ENCODE measurements around the gene CDH3. TPM values are rescaled to one million over a fixed set of nuclear protein-coding genes. Genes with fewer than 3 reads are reported as not detected.

The CDH3 gene
- total and polyA plus RNA-seq, 2 of the 13 experiments (the other 11 are each of a cell fraction or from before 2014, with no cell fraction given) = 0.11 TPM; not detected in 1

- TF ChIP-seq ZNF609 (CRISPR knock-in tag; IDR thresholded peaks at IDR 0.05; ENCODE audit: borderline replicate concordance) (no peak), ZNF546 (CRISPR knock-in tag; conservative IDR thresholded peaks at IDR 0.05) (no peak), CREBL2 (CRISPR knock-in tag; IDR thresholded peaks at IDR 0.05; ENCODE audit: borderline replicate concordance) (no peak), ZNF501 (CRISPR knock-in tag; IDR thresholded peaks at IDR 0.05) (peak; percentile 82), ZFYVE20 (CRISPR knock-in tag; IDR thresholded peaks at IDR 0.05; ENCODE audit: borderline replicate concordance, low read depth) (no peak), ZNF550 (CRISPR knock-in tag; IDR thresholded peaks at IDR 0.05; ENCODE audit: borderline replicate concordance) (no peak), REXO4 (CRISPR knock-in tag; IDR thresholded peaks at IDR 0.05; ENCODE audit: borderline replicate concordance) (no peak), EHMT2 (IDR thresholded peaks at IDR 0.05; ENCODE audit: borderline replicate concordance, low read depth, low read length) (no peak), MXD3 (CRISPR knock-in tag; IDR thresholded peaks at IDR 0.05) (no peak), ZNF616 (CRISPR knock-in tag; IDR thresholded peaks at IDR 0.05; ENCODE audit: low read depth) (no peak), RFX1 (IDR thresholded peaks at IDR 0.05) (no peak), ZNF800 (CRISPR knock-in tag; IDR thresholded peaks at IDR 0.05) (no peak), ZNF687 (CRISPR knock-in tag; IDR thresholded peaks at IDR 0.05) (peak; percentile 70)
Observed at GRCh38 chr16:68704232-68704867, 59.2 kb downstream of the CDH3 start (continued).
